Measurements from ENCODE around the gene VIPAS39. TPM values are rescaled to one million over a fixed set of nuclear protein-coding genes. Genes with fewer than 3 reads are reported as not detected.

Gene VIPAS39
- total RNA-seq, 1 experiment from 2014 or later: 16.8 TPM

- TF ChIP-seq REST (IDR thresholded peaks at IDR 0.05; ENCODE audit: low read depth): no peak
Measured at GRCh38 chr14:77407158-77407557, 50.2 kb downstream of the VIPAS39 start (continued).

GRCh38 chr14:77406718-77407117 is 50.7 kb downstream of the VIPAS39 start:
- H3K4me1 ChIP-seq (ENCODE audit: control insufficient read depth in 1 of 2, insufficient read depth in 2 of 2, low read length in 2 of 2): no peaks in the 10 kb centered on the region
- no peak for DNase-seq (ENCODE audit: low read depth, low spot score)
- H3K9me2 ChIP-seq (ENCODE audit: insufficient read depth): no peaks in the 10 kb centered on the region
- ChIA-PET CTCF (no interaction called here), RAD21 (ENCODE audit: low non-redundant PET in 1 of 2, low total read pairs in 2 of 2, uncharacterized antibody in 2 of 2, unreplicated experiment in 2 of 2) (no interaction called here), POLR2A (no interaction called here)
- H3K9me3 ChIP-seq (ENCODE audit: control insufficient read depth in 1 of 2, insufficient read depth in 1 of 2, low read depth in 1 of 2, low read length in 2 of 2): no peaks in the 10 kb centered on the region
- H2AFZ ChIP-seq (ENCODE audit: low read depth, low read length, poor library complexity, severe bottlenecking): no peak overlapping the region
- no peak overlapping the region for H3K4me2 ChIP-seq (ENCODE audit: low read length)
- no peaks in the 10 kb centered on the region for H3K36me3 ChIP-seq (ENCODE audit: control insufficient read depth in 1 of 2, insufficient read depth in 2 of 2, low read length in 2 of 2)
- intact Hi-C loops (cut with micrococcal nuclease): no loop called here
- no peaks in the 10 kb centered on the region for H3K27me3 ChIP-seq (ENCODE audit: insufficient read depth, low read length)
- H3K4me3 ChIP-seq (replicated peaks in 1 of 2; ENCODE audit: low read depth in 1 of 2, low read length in 2 of 2): no peak overlapping the region
- no peak for ATAC-seq
- no peak overlapping the region for H3K9ac ChIP-seq (ENCODE audit: low read length)
- BruUV-seq (replicated peaks): no TSS peak
- no peaks in the 10 kb centered on the region for H4K20me1 ChIP-seq (ENCODE audit: insufficient read depth)
- no peaks in the 10 kb centered on the region for H3K79me2 ChIP-seq (ENCODE audit: insufficient read depth, low read length)
- H3K27ac ChIP-seq (ENCODE audit: low read depth, low read length): no peak overlapping the region
- TF ChIP-seq CEBPB (IDR thresholded peaks at IDR 0.05; ENCODE audit: low read depth) (no peak), MAX (IDR thresholded peaks at IDR 0.05) (no peak), SIN3A (IDR thresholded peaks at IDR 0.05; ENCODE audit: low read depth) (no peak), CBX3 (IDR thresholded peaks at IDR 0.05; ENCODE audit: low read depth) (no peak), RAD21 (IDR thresholded peaks at IDR 0.05; ENCODE audit: low read depth) (no peak), YY1 (IDR thresholded peaks at IDR 0.05; ENCODE audit: extremely low read depth, insufficient replicate concordance, low read depth, low read length) (no peak), REST (IDR thresholded peaks at IDR 0.05; ENCODE audit: low read depth) (no peak), CTCF (IDR thresholded peaks at IDR 0.05 in 2 of 3, conservative IDR thresholded peaks at IDR 0.05 in 1 of 3; ENCODE audit: borderline replicate concordance in 1 of 3, insufficient read depth in 1 of 3, low read depth in 2 of 3, low read length in 2 of 3) (no peak), ZBTB33 (IDR thresholded peaks at IDR 0.05; ENCODE audit: extremely low read depth, insufficient replicate concordance, low read length) (no peak), ZNF274 (IDR thresholded peaks at IDR 0.05; ENCODE audit: low read depth, low read length) (no peak), EZH2 (IDR thresholded peaks at IDR 0.05) (no peak), TCF7L2 (IDR thresholded peaks at IDR 0.05; ENCODE audit: borderline replicate concordance, extremely low read depth, insufficient read depth, insufficient read length) (no peak)
